Prostate gland (tissue), 2 donors: ENCODE data around the gene ABCA5.

Experiments
- CTCF ChIP-seq, 4 experiments: fragments of 200-600 bp in 2 of 4; fragments of 450-650 bp in 2 of 4; sonication (generic) in 2 of 4; IDR thresholded peaks; 1 replicate in 3 of 4; 2 replicates in 1 of 4; pipeline ENCODE4 v1.5.1; 2016 to 2019; ENCODE audit warnings: antibody characterized with exemption in 4 of 4, mild to moderate bottlenecking in 2 of 4, moderate library complexity in 2 of 4
- POLR2A ChIP-seq: fragments of 450-650 bp; IDR thresholded peaks from one replicate; pipeline ENCODE4 v1.6.1; 2016; ENCODE audit warnings: antibody characterized with exemption, mild to moderate bottlenecking
- POLR2AphosphoS5 ChIP-seq: sonication (generic); formaldehyde crosslinking; IDR thresholded peaks from one replicate; pipeline ENCODE4 v1.6.1; 2017; ENCODE audit warnings: antibody characterized with exemption

GRCh38 chr17:69317625-69318024, 9.3 kb downstream of the ABCA5 start:
- TF ChIP-seq CTCF (IDR thresholded peaks at IDR 0.05) = no peak
- TF ChIP-seq POLR2A = no peak
- TF ChIP-seq POLR2AphosphoS5 = no peak
